GM12873 (cell line): ENCODE measurements around the gene UGP2.

Source experiments
- CTCF ChIP-seq: IDR thresholded peaks from 2 replicates; pipeline ENCODE4 v1.5.1; 2012; ENCODE audit warnings: low read depth, mild to moderate bottlenecking, moderate library complexity, low read length, control low read depth; ENCODE audit not compliant: insufficient read depth; ENCODE audit errors: missing control alignments

UGP2 gene

GRCh38 chr2:63827749-63828148, 13.9 kb upstream of the UGP2 start:
- no peak for TF ChIP-seq CTCF

GRCh38 chr2:63831176-63831575, 10.5 kb upstream of the UGP2 start:
- TF ChIP-seq CTCF: no peak

- no peak for TF ChIP-seq CTCF
These were observed 7.3 kb upstream of the UGP2 start for GRCh38 chr2:63834401-63834800.

GRCh38 chr2:63837036-63837594, 4.6 kb upstream of the UGP2 start:
- no peak for TF ChIP-seq CTCF

- TF ChIP-seq CTCF: peak; percentile 10
These were observed 1.5 kb upstream of the UGP2 start for GRCh38 chr2:63840081-63840784.

- no peak for TF ChIP-seq CTCF
These were observed 877 bp upstream of the UGP2 start for GRCh38 chr2:63840785-63841253.

GRCh38 chr2:63842149-63843061, 709 bp downstream of the UGP2 start:
- no peak for TF ChIP-seq CTCF
